Endothelial cell (in vitro differentiated cells): ENCODE results near the gene CACNA1H. TPM values are rescaled to one million over a fixed set of nuclear protein-coding genes. Genes with fewer than 3 reads are reported as not detected.

Experiments
- DNase-seq: peaks from one replicate; pipeline ENCODE4 v3.0.0; 2021; ENCODE audit warnings: low spot score
- H3K27ac Mint-ChIP-seq: one replicate; pipeline ENCODE4 v1.8.0; 2021; ENCODE audit warnings: mixed read lengths, inconsistent platforms; ENCODE audit not compliant: unreplicated experiment
- H3K27me3 Mint-ChIP-seq: one replicate; pipeline ENCODE4 v1.8.0; 2021; ENCODE audit warnings: mild to moderate bottlenecking, moderate library complexity, mixed read lengths, inconsistent platforms; ENCODE audit not compliant: unreplicated experiment
- H3K36me3 Mint-ChIP-seq: one replicate; pipeline ENCODE4 v1.8.0; 2021; ENCODE audit warnings: mild to moderate bottlenecking, low read depth, mixed read lengths, inconsistent platforms; ENCODE audit not compliant: unreplicated experiment
- H3K4me1 Mint-ChIP-seq: one replicate; pipeline ENCODE4 v1.8.0; 2021; ENCODE audit warnings: mild to moderate bottlenecking, mixed read lengths, inconsistent platforms; ENCODE audit not compliant: unreplicated experiment
- H3K4me3 Mint-ChIP-seq: one replicate; pipeline ENCODE4 v1.8.0; 2021; ENCODE audit warnings: mild to moderate bottlenecking, mixed read lengths, inconsistent platforms; ENCODE audit not compliant: unreplicated experiment
- H3K9me3 Mint-ChIP-seq: one replicate; pipeline ENCODE4 v1.8.0; 2021; ENCODE audit warnings: mixed read lengths, inconsistent platforms; ENCODE audit not compliant: unreplicated experiment
- CTCF ChIP-seq: fragments of 200-600 bp; sonication (generic); IDR thresholded peaks from one replicate; pipeline ENCODE4 v1.5.0; 2021; ENCODE audit warnings: antibody characterized with exemption; ENCODE audit not compliant: unreplicated experiment
- total RNA-seq: library from RNA; stranded (reverse); fragmentation: NEBNext Ultra II Directional; extraction: Animal tissue kit (Norgen Biotek cat#: 25700); gene quantifications from one replicate; pipeline ENCODE4 v1.2.1, GENCODE V29; 2021; ENCODE audit not compliant: unreplicated experiment

The CACNA1H gene
- total RNA-seq, 1 donor from 2014 or later: 3.4 TPM

- no peak for DNase-seq
- H3K9me3 Mint-ChIP-seq: no peaks in the 10 kb centered on the region
- TF ChIP-seq CTCF: no peak
- no peak overlapping the region for H3K27ac Mint-ChIP-seq
- no peaks in the 10 kb centered on the region for H3K4me1 Mint-ChIP-seq
- no peaks in the 10 kb centered on the region for H3K36me3 Mint-ChIP-seq
- H3K27me3 Mint-ChIP-seq: peaks cover 5% of the 10 kb centered on the region
- H3K4me3 Mint-ChIP-seq: no peak overlapping the region
Measured at GRCh38 chr16:1142911-1143310, 10.0 kb upstream of the CACNA1H start.

- H3K27me3 Mint-ChIP-seq: peaks cover 5% of the 10 kb centered on the region
- no peaks in the 10 kb centered on the region for H3K9me3 Mint-ChIP-seq
- no peak overlapping the region for H3K27ac Mint-ChIP-seq
- no peaks in the 10 kb centered on the region for H3K36me3 Mint-ChIP-seq
- no peaks in the 10 kb centered on the region for H3K4me1 Mint-ChIP-seq
- no peak for DNase-seq
- TF ChIP-seq CTCF: no peak
- no peak overlapping the region for H3K4me3 Mint-ChIP-seq
Measured at GRCh38 chr16:1143761-1144450, 9.0 kb upstream of the CACNA1H start.

- H3K27ac Mint-ChIP-seq: no peak overlapping the region
- H3K4me1 Mint-ChIP-seq: no peaks in the 10 kb centered on the region
- no peak overlapping the region for H3K4me3 Mint-ChIP-seq
- peaks cover 8% of the 10 kb centered on the region for H3K27me3 Mint-ChIP-seq
- H3K9me3 Mint-ChIP-seq: no peaks in the 10 kb centered on the region
- no peak for TF ChIP-seq CTCF
- no peaks in the 10 kb centered on the region for H3K36me3 Mint-ChIP-seq
- no peak for DNase-seq
Measured at GRCh38 chr16:1144476-1145382, 8.2 kb upstream of the CACNA1H start.

GRCh38 chr16:1145383-1146100 lies 7.4 kb upstream of the CACNA1H start:
- no peak overlapping the region for H3K27ac Mint-ChIP-seq
- no peaks in the 10 kb centered on the region for H3K4me1 Mint-ChIP-seq
- H3K4me3 Mint-ChIP-seq: no peak overlapping the region
- no peaks in the 10 kb centered on the region for H3K36me3 Mint-ChIP-seq
- no peak for TF ChIP-seq CTCF
- no peaks in the 10 kb centered on the region for H3K9me3 Mint-ChIP-seq
- no peak for DNase-seq
- peaks cover 8% of the 10 kb centered on the region for H3K27me3 Mint-ChIP-seq
